Lower leg skin (tissue), 4 donors: ENCODE measurements around the gene MTM1. TPM values are rescaled to one million over a fixed set of nuclear protein-coding genes. Genes with fewer than 3 reads are reported as not detected.

ENCODE experiments used
- DNase-seq, 2 donors: peaks; one replicate each; pipeline ENCODE4 v3.0.0-alpha.2; 2019; ENCODE audit warnings: low spot score in 2 of 2
- H3K4me3 ChIP-seq: fragments of 200-600 bp; sonication (generic); 2 replicates; pipeline ENCODE4 v1.5.1; 2017; ENCODE audit warnings: mild to moderate bottlenecking, low read depth; ENCODE audit not compliant: poor library complexity, severe bottlenecking
- CTCF ChIP-seq, 3 donors: fragments of 450-650 bp; IDR thresholded peaks; one replicate each; pipeline ENCODE4 v1.5.1; 2016; ENCODE audit warnings: antibody characterized with exemption in 3 of 3, mild to moderate bottlenecking in 3 of 3, moderate library complexity in 2 of 3
- POLR2A ChIP-seq, 2 donors: fragments of 450-650 bp; IDR thresholded peaks; one replicate each; pipeline ENCODE4 v1.6.1; 2016 to 2017; ENCODE audit warnings: antibody characterized with exemption in 2 of 2, mild to moderate bottlenecking in 1 of 2, moderate library complexity in 1 of 2
- WGBS, 2 donors: methylation state at CpG; one replicate each; pipeline ENCODE4 v1.1.5; 2018; 5-methylcytosine and 5-hydroxymethylcytosine counted together
- intact Hi-C: fragments of 100-400 bp; cut with DNase I; formaldehyde crosslinking; loops from one replicate; pipeline ENCODE4 v1.15.0; 2023; ENCODE audit warnings: low total_unique reads
- total RNA-seq, 4 donors: library from RNA; depleted of rRNA; stranded (reverse); fragments of >200 nt; gene quantifications; one replicate each; pipeline ENCODE4 v1.1.0, GENCODE V29; 2016

Gene MTM1
- total RNA-seq, 4 donors from 2014 or later, result 11.0 to 21.0 (median 14.1) TPM

GRCh38 chrX:150530821-150531220, 37.6 kb upstream of the MTM1 start:
- no peak overlapping the region for H3K4me3 ChIP-seq
- DNase-seq, result no peak
- TF ChIP-seq POLR2A (IDR thresholded peaks at IDR 0.05), result no peak
- no peak for TF ChIP-seq CTCF (IDR thresholded peaks at IDR 0.05)
- intact Hi-C loops, result no loop called here
- WGBS, 2 donors, result 85 to 91% methylated on average over 7 of the region's 7 CpGs

DNA sequence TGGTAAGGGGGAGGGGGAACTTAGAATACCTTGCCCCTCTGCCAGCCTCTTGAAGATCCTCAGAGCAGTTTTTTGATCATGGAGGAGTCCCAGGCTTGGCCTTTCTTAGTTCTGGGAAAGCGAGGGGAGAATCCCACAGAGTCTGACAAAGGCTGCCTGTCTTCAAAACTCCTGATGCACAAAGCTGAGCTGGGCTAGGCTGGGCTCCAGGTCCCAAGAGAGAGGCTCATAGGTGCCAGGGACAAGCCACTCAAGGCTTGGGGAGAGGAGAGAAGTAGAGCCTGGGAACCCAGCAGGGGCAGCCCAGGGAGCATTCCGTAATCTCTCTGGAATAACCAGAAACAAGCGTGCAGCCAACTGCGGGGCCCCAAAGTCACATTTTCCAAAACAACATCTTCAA, 37.0 kb upstream of the MTM1 start:
- no peak for DNase-seq
- no peak overlapping the region for H3K4me3 ChIP-seq
- TF ChIP-seq CTCF (IDR thresholded peaks at IDR 0.05) (no peak), POLR2A (IDR thresholded peaks at IDR 0.05) (no peak)
- WGBS, 2 donors, result 76 to 78% methylated on average over 3 to 4 of the region's 4 CpGs
- intact Hi-C loops, result no loop called here

DNA sequence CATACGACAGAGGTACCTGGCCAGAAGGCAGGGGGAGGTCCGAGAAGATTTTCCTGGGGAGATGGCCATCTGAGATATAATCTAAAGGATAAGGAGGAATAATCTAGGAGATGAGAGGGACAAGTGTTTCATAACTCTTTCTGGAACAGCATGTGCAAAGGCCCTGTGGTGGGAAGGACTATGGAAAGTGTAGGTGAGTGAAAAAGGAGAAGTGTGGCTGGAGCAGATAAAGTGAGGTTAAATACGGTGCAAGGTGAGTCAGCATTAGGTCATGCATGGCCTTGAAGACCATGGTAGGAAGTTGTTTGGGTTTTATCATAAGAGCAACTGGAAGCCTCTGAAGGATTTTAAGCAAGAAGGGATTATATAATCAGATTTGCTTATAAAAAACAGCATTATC, 34.6 kb upstream of the MTM1 start:
- TF ChIP-seq CTCF (IDR thresholded peaks at IDR 0.05) (no peak), POLR2A (IDR thresholded peaks at IDR 0.05) (no peak)
- intact Hi-C loops, result no loop called here
- no peak for DNase-seq
- 77 to 90% methylated on average over 3 of the region's 3 CpGs for WGBS, 2 donors
- no peak overlapping the region for H3K4me3 ChIP-seq

GRCh38 chrX:150536455-150537116, 31.8 kb upstream of the MTM1 start:
- H3K4me3 ChIP-seq, result no peak overlapping the region
- DNase-seq, result no peak
- WGBS, 2 donors, result 63 to 82% methylated on average over 6 to 8 of the region's 8 CpGs
- TF ChIP-seq CTCF (IDR thresholded peaks at IDR 0.05) (no peak), POLR2A (IDR thresholded peaks at IDR 0.05) (no peak)
- intact Hi-C loops, result no loop called here

DNA sequence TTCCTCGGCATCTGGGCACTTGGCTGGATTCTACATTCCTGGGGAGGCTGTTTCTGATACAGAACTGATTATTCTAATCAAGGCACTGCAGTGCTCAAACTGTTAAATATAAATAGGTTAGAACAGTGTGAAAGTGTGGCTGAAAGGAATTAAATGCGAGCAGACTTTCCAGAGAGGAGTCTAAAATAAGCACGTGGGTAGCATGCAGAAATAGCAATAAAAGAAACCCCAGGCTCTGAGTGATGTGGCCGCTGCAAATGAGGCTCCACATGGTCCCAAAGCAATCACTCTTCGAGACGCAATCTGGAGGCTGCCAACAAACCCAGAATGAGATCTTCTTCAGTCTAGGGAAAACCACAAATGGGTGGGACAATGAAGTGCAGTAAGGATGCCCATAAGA, 30.6 kb upstream of the MTM1 start:
- H3K4me3 ChIP-seq, result no peak overlapping the region
- no peak for TF ChIP-seq CTCF (IDR thresholded peaks at IDR 0.05)
- TF ChIP-seq POLR2A (IDR thresholded peaks at IDR 0.05), result no peak
- no peak for DNase-seq
- 54 to 65% methylated on average over 6 of the region's 6 CpGs for WGBS, 2 donors
- intact Hi-C loops, result no loop called here

GRCh38 chrX:150540965-150541364, 27.5 kb upstream of the MTM1 start:
- 72 to 78% methylated on average over 3 to 6 of the region's 6 CpGs for WGBS, 2 donors
- intact Hi-C loops, result no loop called here
- TF ChIP-seq POLR2A (IDR thresholded peaks at IDR 0.05) (no peak), CTCF (IDR thresholded peaks at IDR 0.05) (no peak)
- H3K4me3 ChIP-seq, result no peak overlapping the region
- peak in 1 of 2 donors; percentile 65 for DNase-seq
